ENCODE results near the gene HK3. TPM values are rescaled to one million over a fixed set of nuclear protein-coding genes. Genes with fewer than 3 reads are reported as not detected.

Gene HK3
- total RNA-seq, 1 donor from 2014 or later, result not detected

DNA sequence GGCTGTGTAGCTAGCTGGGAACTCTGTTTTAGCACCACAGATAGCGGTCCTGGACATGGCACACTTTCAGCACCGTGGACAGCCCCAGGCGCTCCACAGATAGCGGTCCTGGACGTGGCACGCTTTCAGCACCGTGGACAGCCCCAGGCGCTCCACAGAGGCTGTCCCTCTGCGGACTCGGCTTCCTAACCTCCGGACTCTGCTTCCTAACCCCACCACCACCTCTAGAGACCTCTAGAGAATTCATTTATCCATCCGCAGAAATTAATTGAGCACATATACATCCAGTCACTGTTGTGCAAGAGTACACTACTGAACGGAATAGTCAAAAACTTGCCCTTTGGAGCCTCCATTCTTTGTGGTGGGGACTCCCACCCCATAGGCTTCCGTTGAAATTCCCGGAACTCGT is 61.4 kb downstream of the HK3 start:
- Histone ChIP-seq H3K79me2 (ENCODE audit: low read depth) (no peaks in the 10 kb centered on the region), H3K9ac (no peak overlapping the region), H3K4me1 (peaks cover 27% of the 10 kb centered on the region), H3K9me3 (ENCODE audit: low read depth) (no peaks in the 10 kb centered on the region), H3K4me2 (no peak overlapping the region), H3K27me3 (peaks cover 13% of the 10 kb centered on the region), H4K20me1 (ENCODE audit: low read depth) (peaks cover 48% of the 10 kb centered on the region), H3F3A (ENCODE audit: low read depth) (peaks cover 10% of the 10 kb centered on the region), H2AFZ (replicated peaks) (no peak overlapping the region), H3K4me3 (no peak overlapping the region), H3K36me3 (no peaks in the 10 kb centered on the region), H3K27ac (no peak overlapping the region)
- Mint-ChIP-seq H3K4me1 (peaks cover 3% of the 10 kb centered on the region), H3K36me3 (no peaks in the 10 kb centered on the region), H3K27ac (no peak overlapping the region), H3K4me3 (no peak overlapping the region), H3K27me3 (ENCODE audit: insufficient read depth, low read depth) (peaks cover 40% of the 10 kb centered on the region), H3K9me3 (no peaks in the 10 kb centered on the region)
- TF ChIP-seq EZH2 (IDR thresholded peaks at IDR 0.05), result peak; percentile 45
- no peak for TF ChIP-seq CTCF (IDR thresholded peaks at IDR 0.05)
- peak; percentile 99 for DNase-seq (ENCODE audit: low spot score)

GRCh38 chr5:176836811-176837706 is 62.1 kb downstream of the HK3 start:
- no peak overlapping the region for H3K9ac ChIP-seq
- Mint-ChIP-seq H3K4me1 (peaks cover 3% of the 10 kb centered on the region), H3K27me3 (ENCODE audit: insufficient read depth, low read depth) (peaks cover 39% of the 10 kb centered on the region), H3K27ac (no peak overlapping the region), H3K4me3 (no peak overlapping the region), H3K9me3 (no peaks in the 10 kb centered on the region), H3K36me3 (no peaks in the 10 kb centered on the region)
- H3K36me3 ChIP-seq, result no peaks in the 10 kb centered on the region
- DNase-seq (ENCODE audit: low spot score), result no peak
- no peak overlapping the region for H3K27ac ChIP-seq
- peaks cover 48% of the 10 kb centered on the region for H4K20me1 ChIP-seq (ENCODE audit: low read depth)
- H3F3A ChIP-seq (ENCODE audit: low read depth), result peaks cover 10% of the 10 kb centered on the region
- no peak overlapping the region for H3K4me3 ChIP-seq
- TF ChIP-seq CTCF (IDR thresholded peaks at IDR 0.05) (no peak), EZH2 (IDR thresholded peaks at IDR 0.05) (no peak), EZH2phosphoT487 (IDR thresholded peaks at IDR 0.05) (no peak)
- no peaks in the 10 kb centered on the region for H3K79me2 ChIP-seq (ENCODE audit: low read depth)
- H3K27me3 ChIP-seq, result peaks cover 13% of the 10 kb centered on the region
- H3K4me2 ChIP-seq, result no peak overlapping the region
- peaks cover 27% of the 10 kb centered on the region for H3K4me1 ChIP-seq
- no peak overlapping the region for H2AFZ ChIP-seq (replicated peaks)
- no peaks in the 10 kb centered on the region for H3K9me3 ChIP-seq (ENCODE audit: low read depth)

- Mint-ChIP-seq H3K4me3 (no peak overlapping the region), H3K9me3 (no peaks in the 10 kb centered on the region), H3K27me3 (ENCODE audit: insufficient read depth, low read depth) (peaks cover 42% of the 10 kb centered on the region), H3K27ac (no peak overlapping the region), H3K36me3 (no peaks in the 10 kb centered on the region), H3K4me1 (peaks cover 3% of the 10 kb centered on the region)
- H3K9ac ChIP-seq, result no peak overlapping the region
- H3K4me1 ChIP-seq, result peaks cover 22% of the 10 kb centered on the region
- H4K20me1 ChIP-seq (ENCODE audit: low read depth), result peaks cover 47% of the 10 kb centered on the region
- H3F3A ChIP-seq (ENCODE audit: low read depth), result peaks cover 10% of the 10 kb centered on the region
- H3K79me2 ChIP-seq (ENCODE audit: low read depth), result no peaks in the 10 kb centered on the region
- TF ChIP-seq CTCF (IDR thresholded peaks at IDR 0.05), result no peak
- no peak for TF ChIP-seq EZH2phosphoT487 (IDR thresholded peaks at IDR 0.05)
- TF ChIP-seq EZH2 (IDR thresholded peaks at IDR 0.05), result no peak
- DNase-seq (ENCODE audit: low spot score), result no peak
- peaks cover 13% of the 10 kb centered on the region for H3K27me3 ChIP-seq
- no peaks in the 10 kb centered on the region for H3K36me3 ChIP-seq
- no peak overlapping the region for H3K4me3 ChIP-seq
- H2AFZ ChIP-seq (replicated peaks), result no peak overlapping the region
- no peak overlapping the region for H3K4me2 ChIP-seq
- H3K27ac ChIP-seq, result no peak overlapping the region
- H3K9me3 ChIP-seq (ENCODE audit: low read depth), result no peaks in the 10 kb centered on the region
Measured at GRCh38 chr5:176835918-176836317, 63.2 kb downstream of the HK3 start.

All from neural progenitor cell (in vitro differentiated cells).